Keratinocyte (primary cell): ENCODE results near the gene GLOD4. TPM values are rescaled to one million over a fixed set of nuclear protein-coding genes. Genes with fewer than 3 reads are reported as not detected.

Experiments used
- DNase-seq: peaks from one replicate; pipeline ENCODE4 v3.0.0-alpha.2; 2011; ENCODE audit warnings: low read depth, missing footprints, low spot score
- FAIRE-seq: peaks from 2 replicates; lab custom pipeline; 2011; peaks lifted over from hg19 to GRCh38; lab: Jason Lieb, UNC
- H2AFZ ChIP-seq: 2 replicates; pipeline ENCODE4 v1.6.0; 2012; ENCODE audit warnings: low read length, control low read depth, inconsistent platforms; ENCODE audit not compliant: control insufficient read depth
- H3K27ac ChIP-seq: 2 replicates; pipeline ENCODE4 v1.5.1; 2011; ENCODE audit warnings: low read length; ENCODE audit not compliant: control insufficient read depth, insufficient read depth
- H3K27me3 ChIP-seq: 3 replicates; pipeline ENCODE4 v1.6.0; 2011; ENCODE audit warnings: low read length; ENCODE audit not compliant: control insufficient read depth, insufficient read depth; ENCODE audit errors: extremely low read depth
- H3K36me3 ChIP-seq, 2 experiments: 2 replicates in 1 of 2; 3 replicates in 1 of 2; pipeline ENCODE4 v1.5.1; 2011; ENCODE audit warnings: low read length in 2 of 2, mild to moderate bottlenecking in 1 of 2; ENCODE audit not compliant: control insufficient read depth in 2 of 2, insufficient read depth in 2 of 2; ENCODE audit errors: extremely low read depth in 1 of 2
- H3K4me1 ChIP-seq: 3 replicates; pipeline ENCODE4 v1.5.1; 2011; ENCODE audit warnings: low read length; ENCODE audit not compliant: control insufficient read depth, insufficient read depth; ENCODE audit errors: extremely low read depth
- H3K4me2 ChIP-seq: 3 replicates; pipeline ENCODE4 v1.6.0; 2011; ENCODE audit warnings: low read depth, low read length; ENCODE audit not compliant: control insufficient read depth, insufficient read depth; ENCODE audit errors: extremely low read depth
- H3K4me3 ChIP-seq, 3 experiments: fragments of 200-600 bp in 1 of 3; sonication (generic) in 1 of 3; 2 replicates in 2 of 3; 3 replicates in 1 of 3; pipeline ENCODE4 v1.5.1; 2011 to 2016; ENCODE audit warnings: low read length in 3 of 3, mild to moderate bottlenecking in 3 of 3, control low read depth in 2 of 3, inconsistent platforms in 1 of 3, low read depth in 1 of 3, mixed read lengths in 1 of 3, mixed run types in 1 of 3, moderate library complexity in 1 of 3; ENCODE audit not compliant: control insufficient read depth in 2 of 3, insufficient read depth in 2 of 3; ENCODE audit errors: extremely low read depth in 1 of 3
- H3K79me2 ChIP-seq: 2 replicates; pipeline ENCODE4 v1.6.0; 2012; ENCODE audit warnings: low read length; ENCODE audit not compliant: control insufficient read depth, insufficient read depth
- H3K9ac ChIP-seq: 3 replicates; pipeline ENCODE4 v1.6.0; 2011; ENCODE audit warnings: low read length; ENCODE audit not compliant: control insufficient read depth, insufficient read depth; ENCODE audit errors: extremely low read depth
- H3K9me1 ChIP-seq: 3 replicates; pipeline ENCODE4 v1.6.0; 2011; ENCODE audit warnings: low read length; ENCODE audit not compliant: control insufficient read depth, insufficient read depth; ENCODE audit errors: extremely low read depth
- H3K9me3 ChIP-seq: 2 replicates; pipeline ENCODE4 v1.5.1; 2012; ENCODE audit warnings: low read depth, low read length; ENCODE audit not compliant: control insufficient read depth
- H4K20me1 ChIP-seq: 3 replicates; pipeline ENCODE4 v1.6.0; 2011; ENCODE audit warnings: low read length; ENCODE audit not compliant: control insufficient read depth, insufficient read depth; ENCODE audit errors: extremely low read depth
- CTCF ChIP-seq, 3 experiments: IDR thresholded peaks in 1 of 3; conservative IDR thresholded peaks in 1 of 3; optimal IDR thresholded peaks in 1 of 3; 2 replicates in 2 of 3; 3 replicates in 1 of 3; pipeline versions ENCODE3 to v1.5.1; 2011; ENCODE audit warnings: low read length in 3 of 3, mild to moderate bottlenecking in 3 of 3, moderate library complexity in 2 of 3, control low read depth in 1 of 3, inconsistent platforms in 1 of 3; ENCODE audit not compliant: insufficient read depth in 2 of 3; ENCODE audit errors: extremely low read depth in 1 of 3
- EZH2 ChIP-seq: IDR thresholded peaks from one replicate; pipeline ENCODE4 v1.6.1; 2012; ENCODE audit warnings: inconsistent platforms, mild to moderate bottlenecking, low read length, moderate library complexity
- dilution Hi-C: fragments of 300-500 bp; cut with MboI; formaldehyde crosslinking; loops from one replicate; pipeline ENCODE4 v1.7.0; 2020; ENCODE audit warnings: low sequenced_read_pairs; ENCODE audit not compliant: extremely low pct_ligation_motif_present
- polyA plus RNA-seq, 5 experiments: library from polyadenylated mRNA; depleted of rRNA in 3 of 5; stranded (reverse) in 3 of 5; stranded (forward) in 1 of 5; unstranded in 1 of 5; fragments of >200 nt; gene quantifications; 1 replicate in 1 of 5; 2 replicates in 3 of 5; 3 replicates in 1 of 5; pipeline versions ENCODE4 v1.2.1 to v1.2.3, GENCODE V29; 2011 to 2012; ENCODE audit warnings: missing spikeins in 2 of 5, low read depth in 1 of 5, low replicate concordance in 1 of 5

The GLOD4 gene
- polyA plus RNA-seq, 1 donor (not counting 4 experiments of a cell fraction or from before 2014, with no cell fraction given), result 71.9 TPM

- H3K27ac ChIP-seq, result no peak overlapping the region
- no peak for FAIRE-seq
- dilution Hi-C loops, result no loop called here
These were observed 18.6 kb upstream of the GLOD4 start for GRCh38 chr17:800446-801242.

GRCh38 chr17:799261-799660 lies 17.2 kb upstream of the GLOD4 start:
- FAIRE-seq, result no peak

More at GRCh38 chr17:800446-801242, 18.6 kb upstream of the GLOD4 start:
- Histone ChIP-seq H3K36me3 (peaks cover 33 to 39% of the 10 kb centered on the region in 2 experiments), H3K9me1 (no peaks in the 10 kb centered on the region), H3K79me2 (no peaks in the 10 kb centered on the region), H3K4me1 (no peaks in the 10 kb centered on the region), H3K27me3 (no peaks in the 10 kb centered on the region), H4K20me1 (no peaks in the 10 kb centered on the region), H3K9me3 (no peaks in the 10 kb centered on the region), H3K4me2 (no peak overlapping the region), H2AFZ (no peak overlapping the region), H3K9ac (no peak overlapping the region), H3K4me3 (no peak overlapping the region)
- no peak for DNase-seq
- TF ChIP-seq EZH2 (no peak), CTCF (optimal IDR thresholded peaks at IDR 0.05 in 1 of 3, IDR thresholded peaks at IDR 0.05 in 1 of 3, conservative IDR thresholded peaks at IDR 0.05 in 1 of 3; ENCODE audit: extremely low read depth in 1 of 3, insufficient read depth in 2 of 3, low read length in 3 of 3) (no peak)

More at GRCh38 chr17:799261-799660, 17.2 kb upstream of the GLOD4 start:
- no peaks in the 10 kb centered on the region for H4K20me1 ChIP-seq
- H3K4me1 ChIP-seq, result peaks cover 6% of the 10 kb centered on the region
- H3K36me3 ChIP-seq, result peaks cover 30 to 35% of the 10 kb centered on the region in 2 experiments
- H3K4me3 ChIP-seq, result no peak overlapping the region
- no peaks in the 10 kb centered on the region for H3K79me2 ChIP-seq
- TF ChIP-seq CTCF (optimal IDR thresholded peaks at IDR 0.05 in 1 of 3, IDR thresholded peaks at IDR 0.05 in 1 of 3, conservative IDR thresholded peaks at IDR 0.05 in 1 of 3; ENCODE audit: extremely low read depth in 1 of 3, insufficient read depth in 2 of 3, low read length in 3 of 3) (no peak), EZH2 (no peak)
- no peak overlapping the region for H2AFZ ChIP-seq
- dilution Hi-C loops, result loop anchor here (25.0 kb wide), 1 partner anchor 188 kb away; the partner anchor contains the start of genes NXN and TIMM22
- no peaks in the 10 kb centered on the region for H3K9me1 ChIP-seq
- H3K27ac ChIP-seq, result no peak overlapping the region
- H3K9ac ChIP-seq, result no peak overlapping the region
- no peaks in the 10 kb centered on the region for H3K9me3 ChIP-seq
- H3K4me2 ChIP-seq, result no peak overlapping the region
- DNase-seq, result no peak
- H3K27me3 ChIP-seq, result no peaks in the 10 kb centered on the region
